HG02870 (cell line): Measurements from ENCODE around the gene PPOX.

ENCODE experiments used
- ATAC-seq: cut with Tn5 transposase; IDR thresholded peaks from one replicate; pipeline ENCODE4 v1.9.1; 2021; ENCODE audit warnings: mild to moderate bottlenecking, moderate library complexity; ENCODE audit not compliant: unreplicated experiment

Gene PPOX

GRCh38 chr1:161175771-161176453 lies 9.7 kb downstream of the PPOX start:
- no peak for ATAC-seq

DNA sequence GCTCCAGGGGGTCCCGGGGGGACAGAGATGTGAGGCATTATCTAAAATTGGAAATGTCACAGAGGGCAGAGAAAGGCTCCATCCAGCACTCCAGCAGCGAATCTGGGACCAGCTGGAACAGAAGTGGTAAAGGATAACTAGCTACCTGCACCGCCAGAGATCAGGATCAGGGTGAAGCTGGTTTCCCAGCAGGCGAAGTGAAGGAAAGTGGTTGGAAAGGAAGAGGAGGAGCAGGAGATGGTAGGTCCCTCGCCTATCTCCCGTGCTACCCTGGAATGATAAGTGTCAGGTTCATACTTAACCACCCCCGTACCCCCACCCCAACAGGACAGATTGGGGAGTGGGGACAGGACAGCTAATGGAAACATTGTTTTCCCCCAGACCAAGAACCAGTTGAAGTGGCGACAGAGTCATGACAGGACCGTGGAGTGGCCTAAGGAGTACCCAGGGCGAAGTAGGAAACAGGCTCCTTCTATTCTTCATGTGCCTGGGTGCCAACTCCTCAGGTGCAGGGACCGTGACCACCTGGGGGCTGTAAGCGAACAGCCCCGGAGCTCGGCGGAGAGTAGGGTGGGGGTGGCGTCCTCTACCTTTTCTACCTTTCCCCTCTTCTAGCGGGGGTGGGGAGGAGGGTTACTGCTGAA lies 10.4 kb downstream of the PPOX start:
- ATAC-seq = no peak

- peak; percentile 70 for ATAC-seq
Observed at GRCh38 chr1:161177112-161177935, 11.1 kb downstream of the PPOX start, which contains the start of gene B4GALT3. Gene B4GALT3 (minus strand): TSS chr1:161177507. CDS start chr1:161176060, 1,447 bp downstream.

DNA sequence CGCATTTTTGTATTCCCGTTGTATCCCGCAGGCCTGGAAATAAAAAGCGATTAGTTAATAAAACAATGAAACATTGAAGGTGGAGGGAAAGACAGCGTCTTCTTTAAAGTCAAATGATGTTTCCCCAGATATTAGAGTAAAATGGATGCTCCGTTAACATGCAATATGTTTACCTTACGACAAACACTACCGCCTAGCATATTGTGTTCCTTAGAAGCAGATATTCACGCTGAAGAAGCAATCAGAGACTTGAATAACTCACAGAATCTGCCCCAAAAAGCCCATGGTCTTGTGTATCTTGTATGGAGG lies 11.7 kb downstream of the PPOX start:
- no peak for ATAC-seq

DNA sequence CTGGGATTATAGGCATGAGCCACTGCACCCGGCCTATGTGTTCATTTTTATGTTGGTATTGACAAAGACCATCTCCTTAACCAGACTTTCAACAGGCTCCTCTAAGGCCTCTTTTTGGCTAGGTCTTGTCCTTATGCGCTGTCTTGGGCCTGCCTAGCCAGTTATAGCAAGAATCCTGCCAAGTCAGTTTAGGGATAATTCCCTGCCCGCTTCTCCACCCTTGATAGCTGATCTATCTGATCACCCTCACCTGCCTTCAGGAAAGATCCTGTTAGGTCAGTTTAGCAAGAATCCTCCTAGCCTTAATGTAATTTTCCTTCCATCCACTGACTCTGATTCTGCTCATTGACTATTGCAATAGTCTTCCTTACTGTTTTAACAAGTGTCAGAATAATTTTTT lies 13.5 kb downstream of the PPOX start:
- no peak for ATAC-seq

DNA sequence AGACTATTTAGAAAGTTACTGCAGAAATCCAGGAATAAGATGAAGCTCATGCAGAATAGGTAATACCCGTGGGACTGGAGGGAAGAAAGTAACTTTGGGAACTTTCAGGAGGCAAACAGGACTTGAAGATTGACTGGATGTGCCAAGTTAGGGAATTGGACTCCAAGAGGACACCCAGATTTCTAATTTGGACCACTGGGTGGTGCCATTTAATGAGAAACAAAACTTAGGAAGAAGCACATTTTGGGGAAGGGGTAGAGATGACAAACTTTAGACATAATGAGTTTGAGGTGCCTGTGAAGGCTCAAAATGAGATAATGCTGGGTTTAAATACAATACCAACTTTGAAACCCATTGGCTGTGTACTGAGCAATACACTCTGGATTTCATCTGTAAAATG lies 14.4 kb downstream of the PPOX start:
- no peak for ATAC-seq

GRCh38 chr1:161182214-161182613 lies 16.0 kb downstream of the PPOX start:
- peak; percentile 41 for ATAC-seq

- peak; percentile 62 for ATAC-seq
Observed at GRCh38 chr1:161185282-161185682, 19.1 kb downstream of the PPOX start.

DNA sequence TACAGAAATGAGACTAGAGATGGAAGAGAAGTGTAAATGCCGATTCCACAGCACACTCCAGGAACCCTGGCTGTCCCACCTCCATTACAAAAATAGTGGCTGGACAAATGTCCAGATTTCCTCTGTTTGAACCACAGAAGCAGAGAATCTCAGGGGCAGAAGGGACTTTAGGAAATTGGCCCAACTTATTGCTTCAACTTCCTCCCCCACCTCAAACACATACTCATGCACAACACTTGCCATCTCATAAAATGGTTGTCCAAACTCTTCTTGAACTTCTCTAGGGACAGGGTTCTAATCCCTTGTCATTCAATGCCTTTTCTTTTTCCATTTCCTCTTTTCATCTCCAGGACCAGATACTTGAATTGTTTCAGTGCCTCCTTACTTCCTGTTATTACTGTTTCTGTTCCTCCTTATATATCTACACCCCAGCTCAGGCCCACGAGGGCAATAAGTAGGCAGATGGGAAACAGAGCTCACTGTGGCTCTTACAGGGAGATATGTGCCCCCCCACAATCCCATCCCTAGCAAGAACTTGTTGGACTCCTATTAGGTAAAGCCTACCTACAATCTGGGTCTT lies 19.6 kb downstream of the PPOX start:
- ATAC-seq = peak; percentile 35

DNA sequence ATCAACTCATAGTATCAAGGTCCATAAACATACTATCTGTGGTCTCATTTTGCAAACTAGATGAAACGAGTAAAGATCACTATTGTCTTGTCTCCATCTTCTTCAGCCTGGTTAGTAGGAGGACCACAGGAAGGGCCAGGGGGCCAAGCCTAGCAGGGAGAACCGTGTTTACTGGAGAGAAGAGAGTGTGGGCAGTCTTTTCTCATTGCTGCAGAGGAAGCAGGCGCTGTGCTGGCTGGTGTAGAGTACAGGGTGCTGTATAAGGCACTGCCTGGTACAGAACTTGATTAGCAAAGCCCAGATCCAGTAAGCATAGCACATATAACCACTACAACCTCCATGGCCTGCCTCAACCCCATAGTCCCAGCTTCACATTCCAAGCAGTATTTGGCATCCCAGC lies 21.1 kb downstream of the PPOX start:
- ATAC-seq = no peak

DNA sequence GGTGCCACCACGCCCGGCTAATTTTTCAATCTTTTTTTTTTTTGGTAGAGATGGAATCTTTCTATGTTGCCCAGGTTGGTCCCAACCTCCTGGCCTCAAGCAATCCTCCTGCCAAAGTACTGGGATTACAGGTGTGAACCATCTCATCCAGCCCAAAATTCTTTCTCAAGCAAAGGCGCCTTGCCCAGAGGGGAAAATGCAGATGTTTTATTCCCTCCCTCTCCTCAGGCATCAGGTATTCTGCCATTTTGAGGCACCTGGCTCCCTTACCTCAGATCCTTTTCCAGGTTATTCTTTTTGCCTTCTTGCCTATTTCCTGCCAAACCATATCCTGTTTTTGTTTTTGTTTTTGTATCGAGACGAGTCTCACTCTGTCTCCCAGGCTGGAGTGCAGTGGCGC lies 22.2 kb downstream of the PPOX start:
- ATAC-seq = no peak

DNA sequence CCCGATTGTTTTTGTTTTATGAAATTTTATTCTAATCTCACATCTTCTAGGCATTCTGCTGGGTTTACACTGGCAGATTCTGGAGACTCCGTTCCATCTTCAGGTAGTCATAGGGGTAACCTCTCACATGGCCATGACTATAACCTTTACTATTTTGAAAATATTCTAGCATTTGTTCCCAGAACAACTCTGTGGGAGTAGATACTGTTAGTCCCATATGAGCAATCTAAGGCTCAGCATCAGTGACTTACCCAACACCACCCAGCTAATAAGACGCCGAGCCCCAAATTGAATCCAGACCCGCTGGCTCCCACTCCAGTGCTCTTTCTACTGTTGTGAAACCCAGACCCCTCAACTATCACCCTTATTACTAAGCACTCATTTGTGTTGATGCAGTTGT lies 22.8 kb downstream of the PPOX start:
- no peak for ATAC-seq

- ATAC-seq = no peak
Observed at GRCh38 chr1:161190962-161191521, 24.8 kb downstream of the PPOX start.

DNA sequence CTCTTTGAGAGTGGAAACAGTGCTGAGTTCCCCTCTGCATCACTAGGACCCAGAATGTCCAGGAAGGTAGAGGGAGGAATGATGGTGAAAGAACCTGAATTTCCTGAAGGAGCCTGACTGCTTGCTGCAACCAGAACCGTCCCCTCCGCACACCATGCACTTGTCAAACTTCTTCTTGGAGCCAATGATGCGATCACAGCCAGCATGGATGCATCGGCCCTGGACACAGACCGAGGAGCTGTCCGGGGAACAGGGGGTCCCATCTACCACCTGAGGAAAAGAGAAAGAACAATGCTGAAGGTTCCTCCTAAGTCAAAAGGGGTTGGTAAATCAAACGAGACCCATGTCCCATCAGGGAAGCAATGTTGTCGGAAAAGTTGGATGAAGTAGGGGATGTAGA lies 25.7 kb downstream of the PPOX start:
- ATAC-seq = no peak

DNA sequence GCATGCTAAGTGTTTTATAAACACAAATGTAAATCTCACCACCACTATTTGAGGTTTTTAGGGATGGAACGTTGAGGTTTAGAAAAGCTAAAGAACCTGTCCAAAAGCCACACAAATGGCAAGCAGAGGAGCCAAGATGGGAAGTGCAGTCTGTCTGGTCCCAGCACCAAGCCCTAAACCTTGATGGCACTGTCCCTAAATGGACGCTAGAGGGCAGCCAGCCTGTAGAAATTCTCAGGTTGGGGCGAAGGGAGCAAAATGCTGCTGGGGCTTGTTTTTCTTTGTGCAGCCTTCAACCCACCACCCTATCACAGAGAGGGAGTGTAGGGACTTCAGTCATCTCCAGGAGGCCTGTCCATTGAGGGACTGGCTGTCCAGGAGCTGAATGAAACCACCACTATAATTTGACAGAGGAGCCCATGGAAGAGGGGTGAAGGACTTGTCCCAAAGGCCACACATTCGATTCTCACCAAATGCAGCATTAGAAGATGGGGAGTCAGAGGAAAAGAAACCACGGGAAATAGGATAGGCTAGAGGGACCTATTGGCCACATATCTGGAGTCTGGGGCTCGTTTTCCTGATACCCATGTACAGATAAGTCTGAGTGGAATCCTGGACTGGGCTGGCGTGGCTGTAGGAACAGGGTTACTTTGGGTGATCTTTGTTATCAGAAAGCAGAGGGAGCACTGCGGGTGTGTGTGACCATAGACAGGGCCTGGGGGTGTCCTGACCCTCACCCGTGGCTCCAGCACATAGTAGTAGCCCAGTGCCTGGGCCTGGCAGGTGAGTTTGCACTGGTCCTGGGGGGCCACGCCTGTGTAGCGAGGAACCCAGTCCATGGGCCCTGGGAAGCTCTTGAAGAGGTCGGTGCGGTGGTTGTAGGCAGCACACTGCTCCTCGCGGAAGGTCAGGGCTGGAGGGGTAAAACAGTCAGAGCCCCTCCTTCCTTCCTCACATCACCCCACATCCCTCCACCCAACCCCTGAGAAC lies 26.5 kb downstream of the PPOX start:
- peak; percentile 69 for ATAC-seq

- ATAC-seq = no peak
Observed at GRCh38 chr1:161193561-161194235, 27.5 kb downstream of the PPOX start.

DNA sequence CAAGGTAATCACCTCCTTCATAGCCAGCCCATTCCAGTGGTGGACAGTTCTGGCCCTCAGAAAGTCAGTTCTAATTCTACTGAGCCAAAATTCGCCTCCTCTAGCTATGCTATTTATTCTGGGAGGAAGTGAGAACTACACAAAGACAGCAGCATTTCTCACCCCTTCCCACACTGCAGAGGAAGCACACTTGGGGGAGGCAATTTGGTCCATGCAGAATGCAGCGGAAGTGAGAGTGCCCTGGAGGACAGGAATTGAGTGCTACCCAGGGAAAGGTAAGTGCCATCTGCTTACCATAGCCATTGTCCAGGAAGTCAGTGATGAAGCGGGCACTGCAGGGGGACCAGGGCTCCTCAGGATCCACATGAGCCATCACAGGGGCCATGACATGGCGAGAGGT lies 28.9 kb downstream of the PPOX start:
- ATAC-seq = no peak

DNA sequence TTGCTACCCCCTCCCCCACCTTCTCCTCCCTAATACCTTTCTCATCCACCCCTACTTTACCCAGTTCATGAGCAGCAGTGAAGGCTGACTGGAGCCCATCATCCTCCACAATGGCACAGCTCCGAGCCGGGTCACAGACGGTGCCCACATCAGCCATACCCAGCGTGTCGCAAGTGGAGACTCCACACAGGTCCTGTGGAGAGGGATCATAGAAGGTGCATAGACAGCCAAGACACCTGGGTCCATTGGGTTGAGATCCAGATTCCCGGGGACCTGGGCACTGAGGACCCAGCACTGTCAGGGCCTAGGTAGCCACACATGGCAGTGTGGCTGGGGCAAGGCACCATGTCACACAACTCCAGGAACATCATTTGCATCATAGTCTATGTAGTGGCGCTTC lies 29.9 kb downstream of the PPOX start:
- no peak for ATAC-seq
